Cerebellar cortex (tissue), 1 donor: ENCODE measurements around the gene AIFM3.
A peak's percentile ranks its signal among the peaks of the same experiment; 100 is the strongest.
"Not testable (repeated sequence)": the region's sequence is repeated elsewhere in the genome, so short reads cannot be mapped to it uniquely, and the experiment has no call there.

Experiments used
- DNase-seq: peaks from one replicate; pipeline ENCODE4 v3.0.0-alpha.2; 2015; ENCODE audit warnings: low spot score

The AIFM3 gene

DNA sequence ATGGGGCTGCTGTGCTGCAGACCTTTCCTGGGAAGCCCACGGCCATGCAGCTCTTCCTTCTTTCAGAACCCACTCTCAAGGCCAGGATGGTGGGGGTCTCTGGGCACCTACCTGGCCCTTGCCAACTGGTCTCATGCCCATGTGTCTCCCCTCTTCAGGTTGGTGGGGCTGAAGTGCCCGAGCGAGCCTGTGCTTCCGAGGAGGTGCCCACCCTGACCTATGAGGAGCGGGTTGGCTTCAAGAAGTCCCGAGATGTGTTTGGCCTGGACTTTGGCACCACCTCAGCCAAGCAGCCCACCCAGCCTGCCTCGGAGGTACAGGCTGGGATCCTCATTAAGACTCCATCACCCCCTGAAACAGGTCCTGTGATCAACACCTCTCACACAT is 25.0 kb downstream of the AIFM3 start:
- DNase-seq, result no peak

DNA sequence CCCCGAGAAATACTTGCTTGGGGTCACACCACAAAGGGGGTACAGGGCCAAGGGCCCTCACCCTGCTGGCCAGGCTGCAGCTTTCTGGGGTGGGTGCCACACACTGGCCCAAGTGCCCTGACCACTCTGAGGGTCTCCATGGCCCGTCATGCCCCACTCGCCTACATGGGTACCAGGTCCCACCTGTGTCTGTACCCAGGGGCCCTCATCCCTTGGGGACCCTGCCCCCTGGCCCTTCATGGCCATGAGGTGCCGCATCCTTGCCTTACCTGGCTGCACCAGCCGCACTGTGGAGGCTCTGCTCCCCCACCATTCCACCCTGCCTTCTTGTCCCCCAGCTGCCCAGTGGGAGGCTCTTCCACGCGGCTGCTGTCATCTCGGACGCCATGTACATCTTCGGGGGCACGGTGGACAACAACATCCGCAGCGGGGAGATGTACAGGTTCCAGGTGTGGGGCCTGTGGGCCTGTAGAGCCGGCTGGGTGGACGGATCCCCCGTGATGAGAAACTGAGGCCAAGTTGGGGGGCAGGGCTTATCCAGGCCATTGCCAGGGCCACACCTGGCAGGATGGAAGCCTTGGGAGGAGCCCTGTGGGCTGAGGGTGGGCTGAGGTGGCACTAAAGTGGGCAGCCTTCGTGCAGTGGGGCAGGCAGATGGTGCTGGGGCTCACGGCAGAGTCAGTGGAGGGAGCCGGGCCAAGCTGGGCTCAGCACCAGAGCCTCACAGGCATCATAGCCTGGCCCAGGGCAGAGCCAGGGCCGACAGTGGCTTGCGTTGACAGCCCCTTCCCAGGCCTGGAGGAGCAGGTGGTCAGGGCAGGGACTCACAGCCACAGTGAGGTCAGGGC is 25.6 kb downstream of the AIFM3 start:
- DNase-seq, result peak; percentile 65

DNA sequence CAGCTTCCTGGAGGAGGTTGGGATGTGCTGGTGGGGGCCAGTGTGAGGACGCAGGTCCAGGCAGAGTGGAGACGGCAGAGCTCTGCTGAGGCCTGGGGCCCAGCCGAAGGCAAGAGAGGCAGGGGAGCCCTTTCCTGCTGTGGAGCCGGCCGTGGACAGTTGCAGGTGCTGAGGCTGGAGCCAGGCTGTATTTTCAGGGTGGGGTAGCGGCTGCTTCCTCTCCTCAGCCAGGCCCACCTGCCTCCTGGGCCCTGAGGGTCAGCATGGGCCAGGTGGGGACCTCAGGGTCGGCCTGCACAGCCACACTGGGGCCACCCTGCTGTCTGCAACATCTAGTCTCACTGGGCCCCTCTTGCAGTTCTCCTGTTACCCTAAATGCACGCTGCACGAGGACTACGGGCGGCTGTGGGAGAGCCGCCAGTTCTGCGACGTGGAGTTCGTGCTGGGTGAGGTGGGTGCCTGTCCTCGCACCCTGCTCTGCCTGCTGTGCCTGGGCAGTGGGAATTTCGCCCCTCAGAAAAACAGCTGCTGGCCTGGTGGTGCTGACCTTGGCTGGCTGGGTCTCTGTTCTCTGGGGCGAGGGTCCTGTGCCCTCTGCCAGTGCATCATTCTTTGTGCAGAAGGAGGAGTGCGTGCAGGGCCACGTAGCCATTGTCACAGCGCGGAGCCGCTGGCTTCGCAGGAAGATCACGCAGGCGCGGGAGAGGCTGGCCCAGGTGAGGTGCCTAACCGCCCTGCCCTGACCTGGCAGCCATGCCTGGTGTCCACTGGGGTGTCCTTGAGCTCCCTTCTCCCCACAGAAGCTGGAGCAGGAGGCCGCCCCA is 26.5 kb downstream of the AIFM3 start:
- DNase-seq, result no peak

DNA sequence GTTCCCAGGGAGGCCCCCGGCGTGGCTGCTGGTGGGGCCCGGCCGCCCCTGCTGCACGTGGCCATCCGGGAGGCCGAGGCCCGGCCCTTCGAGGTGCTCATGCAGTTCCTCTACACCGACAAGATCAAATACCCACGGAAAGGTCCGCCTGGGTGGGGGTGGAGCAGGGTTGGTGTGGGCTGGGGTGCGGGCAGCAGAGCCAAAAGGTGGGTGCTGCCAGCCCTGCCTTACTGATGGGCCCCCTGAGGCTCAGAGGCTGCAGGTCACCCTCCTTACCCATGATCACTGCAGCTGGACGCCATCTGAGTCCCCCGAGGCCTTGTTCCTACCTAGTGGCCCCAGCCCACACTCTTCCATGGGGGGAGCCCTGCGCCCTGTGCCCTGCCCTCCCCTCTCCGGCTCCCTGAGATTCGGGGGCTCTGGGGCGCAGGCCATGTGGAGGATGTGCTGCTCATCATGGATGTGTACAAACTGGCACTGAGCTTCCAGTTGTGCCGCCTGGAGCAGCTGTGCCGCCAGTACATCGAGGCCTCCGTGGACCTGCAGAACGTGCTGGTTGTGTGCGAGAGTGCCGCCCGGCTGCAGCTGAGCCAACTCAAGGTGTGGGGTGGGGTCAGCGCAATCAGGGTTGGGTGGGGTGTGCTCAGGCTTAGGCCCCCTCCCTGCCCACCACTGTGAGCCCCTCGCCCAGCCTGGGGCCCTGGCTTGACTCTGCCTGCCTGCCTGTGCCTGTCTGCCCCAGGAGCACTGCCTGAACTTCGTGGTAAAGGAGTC is 27.3 kb downstream of the AIFM3 start:
- no peak for DNase-seq

DNA sequence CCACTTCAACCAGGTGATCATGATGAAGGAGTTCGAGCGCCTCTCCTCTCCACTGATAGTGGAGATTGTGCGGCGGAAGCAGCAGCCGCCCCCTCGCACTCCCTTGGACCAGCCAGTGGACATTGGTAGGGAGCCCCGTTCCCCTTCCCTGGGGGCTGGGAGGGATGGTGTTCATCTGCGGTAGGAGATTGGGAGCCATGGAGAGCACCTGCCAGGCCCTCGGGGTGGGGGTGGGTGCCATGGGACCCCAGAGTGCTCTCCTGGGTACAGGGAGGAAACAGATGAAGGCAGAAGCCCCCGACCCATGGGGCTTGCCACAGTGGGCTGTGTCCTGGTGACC is 27.8 kb downstream of the AIFM3 start:
- DNase-seq, result no peak

DNA sequence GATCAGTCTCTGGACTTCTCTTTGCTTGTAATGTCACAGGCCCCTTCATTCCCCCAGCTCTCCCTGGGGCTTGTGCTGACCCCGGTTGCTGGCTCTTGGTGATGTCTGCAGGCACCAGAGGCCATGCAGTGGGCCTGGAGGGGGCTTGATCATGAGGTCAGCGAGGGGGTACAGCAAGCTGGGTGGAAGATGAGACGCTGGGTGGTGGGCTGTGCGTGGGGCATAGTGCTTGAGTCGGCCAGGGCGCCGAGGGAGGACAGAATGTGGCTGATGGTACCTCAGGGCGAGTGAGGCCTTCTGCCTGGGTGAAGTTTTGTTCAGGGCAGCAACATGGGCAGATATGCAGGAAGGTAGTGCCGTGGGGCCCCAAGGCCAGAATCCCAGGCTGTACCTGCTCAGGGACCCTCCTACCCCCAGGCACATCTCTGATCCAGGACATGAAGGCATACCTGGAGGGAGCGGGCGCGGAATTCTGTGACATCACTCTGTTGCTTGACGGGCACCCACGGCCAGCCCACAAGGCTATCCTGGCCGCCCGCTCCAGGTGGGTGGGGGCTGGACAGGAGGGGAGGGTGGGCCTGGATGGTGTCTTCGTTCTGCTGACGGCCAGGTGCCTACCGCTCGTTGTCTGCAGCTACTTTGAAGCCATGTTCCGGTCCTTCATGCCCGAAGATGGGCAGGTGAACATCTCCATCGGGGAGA is 28.4 kb downstream of the AIFM3 start:
- no peak for DNase-seq

DNA sequence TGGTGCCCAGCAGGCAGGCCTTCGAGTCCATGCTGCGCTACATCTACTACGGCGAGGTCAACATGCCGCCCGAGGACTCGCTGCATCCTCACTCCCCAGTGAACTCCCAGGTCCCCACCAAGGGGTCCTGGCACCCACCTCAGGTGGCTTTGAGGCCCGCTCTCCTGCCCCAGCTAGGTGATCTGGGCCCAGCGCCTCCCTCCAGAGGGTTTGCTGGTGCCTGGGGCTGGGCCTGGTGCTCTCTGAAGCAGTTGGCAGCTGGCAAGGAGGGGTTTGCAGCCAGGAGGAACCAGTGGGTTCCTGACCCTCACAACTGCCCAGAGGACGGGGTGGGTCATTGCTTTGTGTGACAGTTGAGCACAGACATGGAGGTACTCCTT is 29.0 kb downstream of the AIFM3 start:
- DNase-seq, result no peak

DNA sequence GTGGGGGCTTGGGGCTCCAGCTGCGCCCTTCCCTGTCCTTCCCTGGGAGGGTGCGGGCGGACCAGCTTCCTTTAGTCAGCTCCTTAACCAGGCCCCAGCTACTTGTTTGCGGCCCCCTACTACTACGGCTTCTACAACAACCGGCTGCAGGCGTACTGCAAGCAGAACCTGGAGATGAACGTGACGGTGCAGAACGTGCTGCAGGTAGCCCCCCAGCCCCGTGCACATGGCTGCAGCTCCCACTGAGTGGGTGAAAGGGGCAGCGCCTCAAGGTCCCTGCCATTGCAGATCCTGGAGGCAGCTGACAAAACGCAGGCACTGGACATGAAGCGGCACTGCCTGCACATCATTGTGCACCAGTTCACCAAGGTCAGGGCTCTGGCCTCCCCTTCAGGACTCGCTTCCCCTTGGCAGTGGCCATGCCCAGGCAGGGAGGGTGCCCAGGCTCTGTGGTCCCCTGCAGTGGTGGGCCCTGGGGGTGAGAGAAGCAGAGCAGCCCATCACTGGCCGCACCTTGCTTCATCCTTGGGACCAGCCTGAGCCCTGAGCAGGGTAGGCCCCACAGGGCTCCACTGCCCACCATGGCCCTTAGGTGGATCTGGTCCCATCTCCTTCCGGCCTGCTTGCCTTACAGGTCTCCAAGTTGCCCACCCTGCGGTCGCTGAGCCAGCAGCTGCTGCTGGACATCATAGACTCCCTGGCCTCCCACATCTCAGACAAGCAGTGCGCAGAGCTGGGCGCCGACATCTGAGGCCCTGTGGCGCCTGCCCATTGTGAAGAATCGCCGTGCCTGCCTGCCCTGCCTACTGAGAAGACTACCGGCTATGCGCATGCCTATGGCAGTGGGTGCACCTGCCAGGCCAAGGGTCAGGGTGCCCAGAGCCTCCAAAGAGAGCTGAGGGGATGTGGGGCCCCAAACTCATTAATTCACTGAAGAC is 29.8 kb downstream of the AIFM3 start:
- no peak for DNase-seq

DNA sequence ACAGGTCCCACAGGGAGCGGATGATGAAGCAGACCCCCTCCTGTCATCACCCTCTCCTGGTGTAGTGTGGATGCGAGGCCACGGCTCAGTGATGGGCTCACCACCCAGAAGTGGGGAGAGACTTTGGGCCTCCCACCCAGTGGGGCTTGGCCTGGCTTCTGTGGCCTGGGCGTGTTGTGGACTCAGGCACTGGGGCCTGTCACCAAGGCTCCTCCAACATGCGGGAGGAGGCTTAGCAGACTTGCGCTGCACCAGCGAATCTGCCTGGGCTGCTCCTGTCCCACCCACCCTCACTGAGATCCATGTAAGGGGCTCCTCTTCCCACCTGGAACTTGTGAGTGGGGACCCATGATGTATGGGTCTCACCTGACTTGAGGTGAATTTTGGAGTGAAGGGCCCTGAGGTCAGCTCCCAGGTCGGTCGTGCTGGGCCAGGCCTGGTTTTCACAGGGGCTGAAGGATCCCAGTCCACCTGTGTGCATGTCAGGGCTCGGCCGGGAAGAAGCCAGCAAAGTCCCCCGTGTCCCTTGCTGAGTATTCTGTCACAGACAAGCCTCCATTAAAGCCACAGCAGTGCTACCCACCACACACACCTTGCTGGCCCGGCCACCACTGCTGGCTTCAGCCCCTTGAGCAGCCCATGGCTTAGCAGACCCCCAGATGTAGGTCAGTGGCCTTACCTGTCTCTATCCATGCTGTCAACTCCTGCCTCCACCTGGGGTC is 30.6 kb downstream of the AIFM3 start:
- DNase-seq, result no peak

DNA sequence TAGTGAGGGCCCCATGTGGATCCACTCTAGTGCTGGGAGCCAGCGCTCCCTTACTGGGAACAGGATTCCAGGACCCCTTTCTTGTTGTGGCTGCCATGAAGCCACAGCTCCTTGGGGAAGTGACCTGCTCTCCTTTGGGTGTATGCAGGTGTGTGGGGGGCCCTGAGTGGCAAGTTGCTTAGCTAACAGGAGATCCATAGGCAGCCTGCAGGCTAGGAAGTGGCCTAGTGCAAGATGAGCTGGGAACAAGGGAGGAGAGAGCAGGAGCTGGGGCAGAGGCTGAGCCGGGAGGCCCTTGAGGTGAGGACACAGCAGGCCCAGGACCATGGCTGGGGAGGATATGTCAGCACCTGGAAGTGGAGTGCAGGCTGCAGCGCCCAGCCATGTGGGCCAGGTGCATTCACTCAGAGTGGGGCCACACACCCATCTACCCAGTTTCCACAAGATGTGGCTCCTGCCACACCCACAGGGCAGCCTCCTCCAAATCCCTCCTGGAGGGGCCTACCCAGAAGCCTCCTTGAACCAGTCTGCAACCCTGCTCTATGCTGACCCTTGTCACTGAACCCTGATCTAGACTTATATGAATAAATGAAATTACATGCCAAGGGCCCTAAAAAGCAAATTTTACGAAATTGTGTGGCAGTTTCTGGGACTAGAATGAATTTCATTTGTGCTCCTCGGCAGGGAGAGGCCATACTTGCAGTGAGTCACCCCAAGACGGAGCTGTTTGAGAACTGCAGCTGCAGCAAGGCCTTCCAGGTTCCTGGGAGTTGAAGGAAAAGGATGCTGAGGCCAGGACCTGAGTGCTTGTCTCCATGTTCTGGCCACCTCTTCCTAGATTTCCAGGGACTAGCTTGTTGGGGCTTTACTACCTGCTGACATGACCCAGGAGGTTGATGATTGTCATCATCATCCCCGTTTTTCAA is 31.6 kb downstream of the AIFM3 start:
- no peak for DNase-seq

DNA sequence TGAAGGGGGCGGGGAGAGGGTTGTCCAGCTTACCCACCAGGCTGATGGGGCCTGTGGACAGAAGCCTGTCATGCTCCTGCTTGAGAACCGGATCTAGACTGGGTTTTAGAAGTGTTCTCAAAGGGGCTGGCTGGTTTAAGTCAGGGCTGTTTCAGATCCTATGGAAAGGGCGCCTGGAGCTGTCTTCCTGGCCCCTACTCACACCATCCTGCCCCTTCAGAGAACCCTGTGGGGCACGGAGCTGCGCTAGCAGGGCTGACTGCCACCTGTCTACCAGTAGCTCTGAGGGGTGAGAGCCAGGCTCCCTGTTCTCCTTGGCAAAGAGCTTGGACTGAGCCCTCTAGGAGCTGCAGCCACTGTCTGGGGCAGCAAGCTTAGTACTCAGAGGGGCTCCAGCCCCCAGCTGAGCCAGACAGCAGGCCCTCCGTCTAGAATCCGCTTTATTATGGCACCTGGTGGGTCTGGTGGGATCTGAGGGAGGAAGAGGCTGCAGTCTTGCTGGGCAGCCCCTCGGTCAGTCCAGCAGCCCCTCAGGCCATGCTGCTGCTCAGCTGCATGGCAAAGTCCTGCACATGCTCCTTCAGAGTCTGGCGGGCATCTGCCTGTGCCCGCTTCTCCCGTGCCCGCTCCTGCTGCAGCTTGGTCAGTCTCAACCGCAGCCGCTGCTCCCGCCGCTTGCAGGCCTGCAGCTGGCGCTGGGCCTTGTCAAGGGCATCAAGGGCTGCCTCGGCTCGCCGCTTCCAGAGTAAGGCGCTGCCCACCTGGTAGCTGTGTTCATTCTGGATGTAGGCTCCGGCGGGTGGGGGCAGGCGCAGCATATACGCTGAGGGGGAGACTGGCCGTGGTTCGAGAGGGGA is 32.5 kb downstream of the AIFM3 start:
- no peak for DNase-seq

DNA sequence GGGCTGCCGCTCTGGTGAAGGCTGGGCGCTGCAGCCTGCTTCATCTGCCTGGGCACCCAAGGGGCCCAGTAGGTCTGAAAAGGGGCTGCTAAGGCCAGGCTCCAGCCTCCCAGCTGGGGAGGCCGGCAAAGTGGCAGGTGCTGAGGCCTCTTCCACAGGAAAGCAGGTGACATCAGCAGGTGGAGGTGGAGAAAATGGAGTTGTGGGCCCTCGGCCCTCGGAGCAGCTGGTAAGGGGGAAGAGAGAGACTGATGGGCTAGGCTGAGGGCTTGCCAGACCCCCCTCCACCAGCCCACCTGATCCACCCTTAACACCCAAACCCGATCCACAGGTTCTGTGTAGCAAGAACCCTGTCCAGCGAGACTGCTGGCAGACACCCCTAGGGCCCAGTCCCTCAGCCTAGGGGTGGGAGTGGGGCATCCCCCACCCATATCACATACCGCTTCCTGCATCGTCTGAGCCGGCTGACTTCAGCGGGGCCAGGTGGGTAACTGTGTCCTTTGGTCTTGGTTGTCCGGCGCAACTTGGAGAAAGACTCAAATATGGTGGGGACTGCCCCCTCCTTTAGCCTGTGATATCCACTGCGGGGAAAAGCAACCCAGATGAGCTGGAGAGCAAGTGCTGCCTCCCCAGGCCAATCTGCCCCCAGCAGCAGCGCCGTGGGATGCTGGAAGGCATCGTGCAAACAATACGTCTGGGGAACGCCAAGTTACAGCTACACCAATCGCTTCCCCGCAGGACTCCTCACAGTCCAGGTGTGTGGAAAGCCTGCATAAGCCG is 33.3 kb downstream of the AIFM3 start:
- DNase-seq, result peak; percentile 30

DNA sequence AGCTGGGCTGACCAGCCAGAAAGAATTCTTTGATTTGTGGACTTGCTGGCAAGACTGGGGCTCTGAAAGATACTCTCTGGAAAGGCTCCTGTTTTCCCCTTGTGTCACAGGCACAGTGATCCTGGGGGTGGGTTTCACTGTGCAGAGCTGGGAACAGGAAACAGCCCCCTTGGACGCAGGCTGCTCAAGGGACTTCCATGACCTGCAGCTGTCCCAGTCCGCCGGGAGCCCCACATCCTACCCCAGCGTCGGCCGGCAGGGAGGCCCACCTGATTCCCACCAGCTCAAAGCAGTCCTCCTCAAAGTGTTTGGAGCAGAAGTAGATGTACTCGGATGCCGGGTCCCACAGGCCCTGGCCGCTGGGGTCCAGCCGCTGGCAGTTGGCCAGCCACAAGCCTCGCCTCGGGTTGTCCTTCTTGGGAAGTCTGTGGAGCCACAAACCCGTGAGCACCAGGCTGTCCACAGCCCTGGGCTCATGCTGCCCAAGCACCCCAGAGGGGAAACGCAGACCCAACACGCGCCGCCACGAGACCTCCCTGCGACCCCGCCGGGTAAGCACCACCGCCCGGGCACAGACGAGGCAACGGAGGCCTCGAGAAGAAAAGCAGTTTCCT is 34.0 kb downstream of the AIFM3 start:
- DNase-seq, result no peak

DNA sequence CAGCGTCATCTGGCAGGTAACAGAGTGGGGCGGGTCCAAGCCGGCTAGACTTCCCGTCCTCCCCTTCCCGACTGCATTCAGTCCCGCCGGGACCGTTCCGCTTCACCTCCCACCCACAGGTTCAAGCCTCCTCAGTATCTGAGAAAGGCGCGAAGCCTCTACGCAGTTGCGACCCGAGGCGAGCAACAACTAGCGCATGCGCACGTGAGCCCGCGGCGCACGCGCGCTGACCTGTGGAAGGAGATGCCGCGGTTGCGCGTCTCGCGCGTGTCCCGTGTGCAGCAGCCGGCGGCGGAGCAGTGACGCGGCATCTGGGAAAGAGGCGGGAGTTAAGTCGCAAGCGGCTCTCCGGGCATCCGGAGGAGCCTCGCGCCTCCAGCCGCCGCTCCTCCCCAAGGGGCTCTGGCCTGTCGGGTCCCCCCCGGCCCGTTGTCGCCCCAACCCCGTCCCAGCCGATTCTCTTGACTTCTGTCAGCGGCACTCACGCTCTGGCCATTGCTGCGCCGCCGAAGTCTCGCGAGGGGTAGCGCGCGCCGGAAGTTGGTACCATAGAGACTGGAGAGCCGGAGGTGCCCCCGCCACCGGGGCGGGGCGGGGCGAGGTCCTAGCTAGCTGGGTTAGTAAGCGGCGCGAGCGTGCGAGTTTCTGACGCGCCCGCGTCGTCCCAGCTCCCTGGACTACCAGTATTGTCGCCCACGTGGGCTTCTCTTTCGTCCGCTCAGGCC is 34.7 kb downstream of the AIFM3 start, which contains the start of gene THAP7:
Gene THAP7 (minus strand): TSS at position 518 of the 725 bp plus-strand sequence. CDS start 207 bp downstream, at position 311.
- peak; percentile 96 for DNase-seq

DNA sequence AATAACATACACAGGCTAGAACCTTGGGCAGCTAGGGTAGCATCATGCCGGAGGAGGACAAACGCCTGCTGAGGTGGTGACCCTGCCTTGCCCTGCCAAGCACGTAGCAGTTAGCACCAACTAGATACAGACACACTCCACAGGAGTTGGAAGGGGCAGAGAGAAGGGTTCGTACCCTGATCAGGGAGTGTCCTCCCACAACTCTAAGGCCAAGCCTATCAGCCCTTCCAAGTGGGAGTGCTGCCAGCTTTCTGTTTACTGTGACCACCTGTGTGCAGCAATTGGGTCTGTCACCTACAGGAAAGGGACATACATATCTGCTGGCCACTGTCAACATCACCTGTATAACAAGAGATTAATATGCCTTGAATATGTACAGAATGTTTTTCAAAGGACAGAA is 36.7 kb downstream of the AIFM3 start:
- peak; percentile 34 for DNase-seq

DNA sequence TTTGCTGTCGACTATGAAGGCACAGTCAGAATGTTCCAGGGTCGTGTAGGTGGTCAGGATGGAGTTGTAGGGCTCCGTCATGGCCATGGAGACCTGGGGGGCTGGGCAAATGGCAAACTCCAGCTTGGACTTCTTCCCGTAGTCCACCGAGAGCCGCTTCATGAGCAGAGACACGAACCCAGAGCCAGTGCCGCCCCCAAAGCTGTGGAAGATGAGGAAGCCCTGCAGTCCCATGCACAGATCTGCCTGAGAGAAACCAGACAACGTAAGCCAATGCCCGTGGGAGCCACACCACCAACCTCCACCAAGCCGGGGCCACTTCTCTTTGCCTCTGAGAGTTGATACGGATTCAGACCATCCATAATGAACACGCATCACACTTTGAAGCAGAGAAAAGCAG is 42.2 kb downstream of the AIFM3 start:
- DNase-seq, result not testable (repeated sequence)
